ENCODE measurements around the gene ARHGEF3. TPM values are rescaled to one million over a fixed set of nuclear protein-coding genes. Genes with fewer than 3 reads are reported as not detected.
"Not testable (repeated sequence)": the region's sequence is repeated elsewhere in the genome, so short reads cannot be mapped to it uniquely, and the experiment has no call there.

The ARHGEF3 gene
- total RNA-seq, 1 donor from 2014 or later: 12.1 TPM

DNA sequence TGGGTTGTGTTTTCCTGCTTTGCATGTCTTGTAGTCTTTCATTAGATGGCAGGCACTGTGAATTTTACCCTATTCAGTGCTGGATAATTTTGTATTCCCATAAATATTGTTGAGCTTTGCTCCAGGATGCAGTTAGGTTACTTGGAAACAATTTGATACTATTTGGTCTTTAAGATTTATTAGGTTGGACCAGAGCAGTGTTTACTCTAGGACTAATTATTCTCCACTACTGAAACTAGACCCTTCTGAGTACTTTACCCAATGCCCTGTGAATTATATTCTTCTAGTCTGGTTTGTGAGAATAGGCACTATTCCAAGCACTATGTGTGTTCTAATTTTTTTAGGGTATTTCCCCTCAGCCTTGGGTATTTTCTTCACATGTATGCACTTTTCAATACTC, 80.9 kb downstream of the ARHGEF3 start:
- DNase-seq (ENCODE audit: low read depth): no peak
- FAIRE-seq: no peak

DNA sequence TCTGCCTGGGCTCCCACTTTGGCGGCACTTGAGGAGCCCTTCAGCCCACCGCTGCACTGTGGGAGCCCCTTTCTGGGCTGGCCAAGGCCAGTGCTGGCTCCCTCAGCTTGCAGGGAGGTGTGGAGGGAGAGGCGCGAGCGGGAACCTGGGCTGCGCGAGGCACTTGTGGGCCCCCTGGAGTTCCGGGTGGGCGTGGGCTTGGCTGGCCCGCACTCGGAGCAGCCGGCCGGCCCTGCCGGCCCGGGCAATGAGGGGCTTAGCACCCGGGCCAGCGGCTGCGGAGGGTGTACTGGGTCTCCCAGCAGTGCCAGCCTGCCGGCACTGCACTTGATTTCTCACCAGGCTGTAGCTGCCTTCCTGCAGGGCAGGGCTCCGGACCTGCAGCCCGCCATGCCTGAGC, 82.9 kb downstream of the ARHGEF3 start:
- not testable (repeated sequence) for H3K4me3 ChIP-seq (ENCODE audit: low read depth, low read length); DNase-seq (ENCODE audit: low read depth); FAIRE-seq; H3K36me3 ChIP-seq (ENCODE audit: control insufficient read depth, insufficient read depth, low read length); H3K27me3 ChIP-seq (ENCODE audit: control insufficient read depth, insufficient read depth, low read length)

More for the DNA sequence above, 80.9 kb downstream of the ARHGEF3 start:
- H3K27me3 ChIP-seq (ENCODE audit: control insufficient read depth, insufficient read depth, low read length): no peaks in the 10 kb centered on the region
- H3K4me3 ChIP-seq (ENCODE audit: low read depth, low read length): no peak overlapping the region
- TF ChIP-seq, protein P1, sequence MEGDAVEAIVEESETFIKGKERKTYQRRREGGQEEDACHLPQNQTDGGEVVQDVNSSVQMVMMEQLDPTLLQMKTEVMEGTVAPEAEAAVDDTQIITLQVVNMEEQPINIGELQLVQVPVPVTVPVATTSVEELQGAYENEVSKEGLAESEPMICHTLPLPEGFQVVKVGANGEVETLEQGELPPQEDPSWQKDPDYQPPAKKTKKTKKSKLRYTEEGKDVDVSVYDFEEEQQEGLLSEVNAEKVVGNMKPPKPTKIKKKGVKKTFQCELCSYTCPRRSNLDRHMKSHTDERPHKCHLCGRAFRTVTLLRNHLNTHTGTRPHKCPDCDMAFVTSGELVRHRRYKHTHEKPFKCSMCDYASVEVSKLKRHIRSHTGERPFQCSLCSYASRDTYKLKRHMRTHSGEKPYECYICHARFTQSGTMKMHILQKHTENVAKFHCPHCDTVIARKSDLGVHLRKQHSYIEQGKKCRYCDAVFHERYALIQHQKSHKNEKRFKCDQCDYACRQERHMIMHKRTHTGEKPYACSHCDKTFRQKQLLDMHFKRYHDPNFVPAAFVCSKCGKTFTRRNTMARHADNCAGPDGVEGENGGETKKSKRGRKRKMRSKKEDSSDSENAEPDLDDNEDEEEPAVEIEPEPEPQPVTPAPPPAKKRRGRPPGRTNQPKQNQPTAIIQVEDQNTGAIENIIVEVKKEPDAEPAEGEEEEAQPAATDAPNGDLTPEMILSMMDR (IDR thresholded peaks at IDR 0.05; ENCODE audit: insufficient read depth, low read length, severe bottlenecking): no peak
- H3K36me3 ChIP-seq (ENCODE audit: control insufficient read depth, insufficient read depth, low read length): no peaks in the 10 kb centered on the region

DNA sequence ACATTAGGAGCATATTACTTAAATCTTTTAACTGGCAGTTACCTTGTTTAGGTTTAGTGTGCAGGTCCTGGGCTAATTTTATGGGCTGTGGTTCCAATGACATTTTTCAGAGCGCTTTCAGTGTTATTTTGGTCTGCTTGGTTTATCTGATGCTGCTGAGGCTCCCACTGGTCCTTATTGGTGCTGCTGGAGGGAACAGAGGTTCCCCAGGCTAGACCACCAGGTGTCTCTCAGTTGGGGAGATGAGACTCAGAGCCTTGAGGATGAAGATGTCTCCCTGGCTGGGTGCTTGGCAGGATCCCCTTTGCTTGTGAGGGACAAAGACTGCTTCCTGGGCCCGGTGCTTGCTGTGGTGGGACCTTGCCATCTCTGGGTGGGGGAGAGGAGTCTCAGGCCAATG, 90.4 kb downstream of the ARHGEF3 start:
- DNase-seq (ENCODE audit: low read depth) (no peak), FAIRE-seq (no peak)
- TF ChIP-seq, protein P1 (IDR thresholded peaks at IDR 0.05; ENCODE audit: insufficient read depth, low read length, severe bottlenecking): no peak
- no peaks in the 10 kb centered on the region for H3K27me3 ChIP-seq (ENCODE audit: control insufficient read depth, insufficient read depth, low read length)
- no peak overlapping the region for H3K4me3 ChIP-seq (ENCODE audit: low read depth, low read length)
- no peaks in the 10 kb centered on the region for H3K36me3 ChIP-seq (ENCODE audit: control insufficient read depth, insufficient read depth, low read length)

DNA sequence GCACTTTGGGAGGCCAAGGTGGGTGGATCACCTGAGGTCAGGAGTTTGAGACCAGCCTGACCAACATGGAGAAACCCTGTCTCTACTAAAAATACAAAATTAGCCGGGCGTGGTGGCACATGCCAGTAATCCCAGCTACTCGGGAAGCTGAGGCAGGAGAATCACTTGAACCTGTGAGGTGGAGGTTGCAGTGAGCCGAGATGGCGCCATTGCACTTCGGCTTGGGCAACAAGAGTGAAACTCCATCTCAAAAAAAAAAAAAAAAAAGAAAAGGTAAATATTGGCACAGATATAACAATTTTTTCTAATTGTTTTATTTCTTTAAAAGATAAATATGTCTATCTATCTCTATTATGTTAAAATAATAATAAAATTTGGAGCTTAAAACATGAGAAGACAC, 94.3 kb downstream of the ARHGEF3 start:
- not testable (repeated sequence) for H3K27me3 ChIP-seq (ENCODE audit: control insufficient read depth, insufficient read depth, low read length); FAIRE-seq; H3K36me3 ChIP-seq (ENCODE audit: control insufficient read depth, insufficient read depth, low read length); H3K4me3 ChIP-seq (ENCODE audit: low read depth, low read length); DNase-seq (ENCODE audit: low read depth)

DNA sequence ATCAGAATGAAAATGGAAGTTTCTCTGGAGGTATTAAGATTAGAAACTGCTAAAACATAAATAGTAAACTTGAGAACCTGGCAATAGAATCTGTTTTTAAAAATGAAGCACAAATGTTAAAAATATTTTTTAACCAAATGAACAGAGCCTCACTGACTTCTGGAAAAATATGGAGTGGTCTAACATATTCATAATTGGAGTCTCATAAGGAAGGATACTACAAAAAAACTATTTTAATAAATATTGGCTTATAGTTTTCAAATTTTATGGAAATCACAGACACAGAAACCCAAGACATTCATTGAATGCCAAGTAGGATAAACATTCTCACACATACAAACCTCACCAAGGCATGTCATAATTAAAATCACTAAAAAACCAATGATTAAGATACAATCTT, 95.1 kb downstream of the ARHGEF3 start:
- Histone ChIP-seq H3K27me3 (ENCODE audit: control insufficient read depth, insufficient read depth, low read length) (no peaks in the 10 kb centered on the region), H3K4me3 (ENCODE audit: low read depth, low read length) (no peak overlapping the region), H3K36me3 (ENCODE audit: control insufficient read depth, insufficient read depth, low read length) (no peaks in the 10 kb centered on the region)
- TF ChIP-seq, protein P1 (IDR thresholded peaks at IDR 0.05; ENCODE audit: insufficient read depth, low read length, severe bottlenecking): no peak
- FAIRE-seq (no peak), DNase-seq (ENCODE audit: low read depth) (no peak)

DNA sequence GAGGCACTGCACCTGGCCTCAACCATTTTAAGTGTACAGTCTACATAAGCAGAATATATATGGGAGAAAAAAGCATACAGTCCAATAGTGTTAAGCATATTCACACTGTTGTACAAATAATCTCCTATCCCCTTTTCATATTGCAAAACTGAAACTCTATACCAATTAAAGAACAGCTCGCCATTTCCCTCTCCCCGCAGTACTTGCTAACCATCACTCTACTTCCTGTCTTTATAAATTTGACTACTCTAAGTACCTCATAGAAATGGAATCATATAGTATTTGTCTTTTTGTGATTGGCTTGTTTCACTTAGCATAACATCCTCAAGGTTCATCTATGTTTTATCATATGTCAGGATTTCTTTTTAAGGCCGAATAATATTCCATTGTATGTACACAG, 97.0 kb downstream of the ARHGEF3 start:
- TF ChIP-seq, protein P1 (IDR thresholded peaks at IDR 0.05; ENCODE audit: insufficient read depth, low read length, severe bottlenecking): no peak
- H3K4me3 ChIP-seq (ENCODE audit: low read depth, low read length): no peak overlapping the region
- H3K36me3 ChIP-seq (ENCODE audit: control insufficient read depth, insufficient read depth, low read length): no peaks in the 10 kb centered on the region
- DNase-seq (ENCODE audit: low read depth) (no peak), FAIRE-seq (no peak)
- H3K27me3 ChIP-seq (ENCODE audit: control insufficient read depth, insufficient read depth, low read length): no peaks in the 10 kb centered on the region

DNA sequence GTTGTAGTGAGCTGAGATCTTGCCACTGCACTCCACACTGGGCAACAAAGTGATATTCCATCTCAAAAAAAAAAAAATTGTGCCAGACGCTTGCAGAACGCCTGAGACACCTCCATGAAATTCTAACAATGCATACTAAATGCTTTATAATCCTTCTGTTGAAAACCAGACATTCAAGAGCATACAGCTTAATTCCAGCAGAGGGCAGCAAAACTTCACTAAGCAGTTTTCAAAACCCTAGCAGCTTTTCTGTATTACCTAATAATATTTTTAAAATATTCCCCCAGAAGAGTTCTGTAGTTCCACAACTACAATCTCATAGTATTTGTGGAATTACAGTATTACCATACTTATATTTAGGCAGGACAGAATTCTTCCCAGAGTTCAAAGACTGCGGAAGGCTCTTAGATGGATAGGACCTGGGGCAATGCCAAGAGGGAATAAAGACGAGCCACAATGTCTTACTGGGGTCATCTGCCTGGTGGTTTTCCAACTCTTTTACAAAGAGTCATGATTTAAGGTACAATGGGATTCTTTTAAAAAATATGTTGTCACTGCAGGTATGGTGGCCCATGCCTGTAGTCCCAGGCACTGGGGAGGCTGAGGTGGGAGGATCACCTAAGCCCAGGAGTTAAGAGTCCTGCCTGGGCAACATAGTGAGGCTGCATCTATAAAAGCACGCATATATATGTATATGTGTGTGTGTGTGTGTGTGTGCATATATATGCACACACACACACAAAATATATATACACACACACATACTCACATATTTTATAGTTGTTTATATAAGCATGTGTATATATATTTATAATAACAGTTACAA, 99.0 kb downstream of the ARHGEF3 start:
- peak; percentile 68 for DNase-seq (ENCODE audit: low read depth)
- FAIRE-seq: no peak

More for the DNA sequence above, 99.0 kb downstream of the ARHGEF3 start:
- TF ChIP-seq, protein P1 (IDR thresholded peaks at IDR 0.05; ENCODE audit: insufficient read depth, low read length, severe bottlenecking): peak; percentile 55
- H3K36me3 ChIP-seq (ENCODE audit: control insufficient read depth, insufficient read depth, low read length): no peaks in the 10 kb centered on the region
- H3K4me3 ChIP-seq (ENCODE audit: low read depth, low read length): no peak overlapping the region
- no peaks in the 10 kb centered on the region for H3K27me3 ChIP-seq (ENCODE audit: control insufficient read depth, insufficient read depth, low read length)
